GM12878 (cell line): ENCODE data around the gene MYO3B. TPM values are rescaled to one million over a fixed set of nuclear protein-coding genes. Genes with fewer than 3 reads are reported as not detected.

Source experiments
- ATAC-seq: fragments of 200-7000 bp; cut with Tn5 transposase; 3 replicates; pipeline ENCODE4 v1.9.1; 2020; ENCODE audit warnings: mild to moderate bottlenecking, moderate library complexity
- BruUV-seq: library from RNA; stranded (reverse); fragments of 400-500 nt; replicated peaks from 2 replicates; lab custom pipeline; 2021; lab: Mats Ljungman, UMichigan
- CTCF ChIA-PET: fragments of 300-600 bp; sonication (Branson Sonifier 250); formaldehyde crosslinking; extraction: SDS; loops from one replicate; lab custom pipeline; 2021; ENCODE audit warnings: inconsistent platforms; lab: Yijun Ruan, JAX
- POLR2A ChIA-PET: fragments of 350-600 bp; formaldehyde crosslinking; extraction: SDS; loops from one replicate; lab custom pipeline; 2021; ENCODE audit warnings: inconsistent platforms; lab: Charles Lee
- RAD21 ChIA-PET: fragments of 300-600 bp; sonication (Branson Sonifier 250); formaldehyde crosslinking; loops from one replicate; lab custom pipeline; 2023; ENCODE audit warnings: antibody characterized with exemption; ENCODE audit not compliant: unreplicated experiment; lab: Charles Lee
- SMC1A ChIA-PET: fragments of 300-600 bp; sonication (Branson Sonifier 250); formaldehyde crosslinking; loops from one replicate; lab custom pipeline; 2023; ENCODE audit not compliant: unreplicated experiment, uncharacterized antibody; lab: Charles Lee
- DNase-seq: peaks from one replicate; pipeline ENCODE4 v3.0.0-alpha.2; 2011; ENCODE audit warnings: low read depth, low spot score
- FAIRE-seq: peaks from 3 replicates; lab custom pipeline; 2011; peaks lifted over from hg19 to GRCh38; lab: Jason Lieb, UNC
- H2AFZ ChIP-seq: 2 replicates; pipeline ENCODE4 v1.6.0; 2011; ENCODE audit warnings: low read depth, low read length, control low read depth; ENCODE audit not compliant: control insufficient read depth
- H3K27ac ChIP-seq: 2 replicates; pipeline ENCODE4 v1.5.1; 2011; ENCODE audit warnings: control low read depth; ENCODE audit not compliant: control insufficient read depth, insufficient read depth
- H3K27me3 ChIP-seq, 2 experiments: replicated peaks in 1 of 2; 2 replicates each; pipeline versions ENCODE4 v1.6.0 to v1.6.1; 2011; ENCODE audit warnings: low read length in 1 of 2; ENCODE audit not compliant: control insufficient read depth in 2 of 2, insufficient read depth in 2 of 2
- H3K36me3 ChIP-seq, 2 experiments: 2 replicates each; pipeline ENCODE4 v1.5.1; 2011; ENCODE audit warnings: low read length in 1 of 2; ENCODE audit not compliant: control insufficient read depth in 2 of 2, insufficient read depth in 2 of 2
- H3K4me1 ChIP-seq: 2 replicates; pipeline ENCODE4 v1.6.1; 2011; ENCODE audit warnings: mild to moderate bottlenecking, low read length, moderate library complexity, mixed read lengths; ENCODE audit not compliant: control insufficient read depth, insufficient read depth
- H3K4me2 ChIP-seq: 2 replicates; pipeline ENCODE4 v1.6.0; 2011; ENCODE audit warnings: control low read depth; ENCODE audit not compliant: control insufficient read depth, insufficient read depth
- H3K4me3 ChIP-seq: fragments of 200-600 bp; sonication (generic); 2 replicates; pipeline ENCODE4 v1.5.1; 2016
- H3K79me2 ChIP-seq: 2 replicates; pipeline ENCODE4 v1.6.0; 2011; ENCODE audit warnings: low read length; ENCODE audit not compliant: control insufficient read depth, insufficient read depth
- H3K9ac ChIP-seq: 2 replicates; pipeline ENCODE4 v1.8.0; 2011; ENCODE audit warnings: low read length, control low read depth, mixed read lengths; ENCODE audit not compliant: control insufficient read depth, insufficient read depth
- H3K9me3 ChIP-seq: replicated peaks from 3 replicates; pipeline ENCODE4 v1.5.1; 2011; ENCODE audit warnings: mild to moderate bottlenecking, low read length; ENCODE audit not compliant: control insufficient read depth, insufficient read depth
- H4K20me1 ChIP-seq: 2 replicates; pipeline ENCODE4 v1.6.0; 2011; ENCODE audit not compliant: control insufficient read depth, insufficient read depth
- BCL11A ChIP-seq: IDR thresholded peaks from 2 replicates; pipeline ENCODE4 v1.6.1; 2011; ENCODE audit warnings: low read depth, low read length
- BCL3 ChIP-seq: IDR thresholded peaks from 2 replicates; pipeline ENCODE4 v1.6.1; 2011; ENCODE audit warnings: borderline replicate concordance, low read depth, mild to moderate bottlenecking, moderate library complexity, low read length; ENCODE audit not compliant: insufficient read depth, poor library complexity, severe bottlenecking
- ELK1 ChIP-seq: IDR thresholded peaks from 2 replicates; pipeline ENCODE4 v1.6.1; 2012; ENCODE audit warnings: low read depth, low read length, improper control_type of control experiment
- ETV6 ChIP-seq, 2 experiments: fragments of 450-650 bp in 1 of 2; IDR thresholded peaks in 1 of 2; conservative IDR thresholded peaks in 1 of 2; 2 replicates each; pipeline ENCODE4 v1.6.1; 2014; ENCODE audit warnings: antibody characterized with exemption in 1 of 2, borderline replicate concordance in 1 of 2, low read depth in 1 of 2, mild to moderate bottlenecking in 1 of 2, moderate library complexity in 1 of 2
- HDAC6 ChIP-seq: fragments of 200-600 bp; sonication (generic); IDR thresholded peaks from one replicate; pipeline ENCODE4 v1.8.0; 2017; ENCODE audit warnings: antibody characterized with exemption; ENCODE audit not compliant: unreplicated experiment
- IKZF2 ChIP-seq, 2 experiments: fragments of 450-650 bp; IDR thresholded peaks; 2 replicates each; pipeline ENCODE4 v1.6.1; 2017; ENCODE audit warnings: mild to moderate bottlenecking in 2 of 2, moderate library complexity in 2 of 2
- KDM1A ChIP-seq: fragments of 200-600 bp; sonication (generic); IDR thresholded peaks from 2 replicates; pipeline ENCODE4 v1.6.1; 2016; ENCODE audit warnings: borderline replicate concordance
- MXI1 ChIP-seq: fragments of 150-350 bp; IDR thresholded peaks from 2 replicates; pipeline ENCODE4 v1.6.1; 2011; ENCODE audit warnings: low read depth, mild to moderate bottlenecking, inconsistent platforms, low read length, improper control_type of control experiment
- PBX3 ChIP-seq: IDR thresholded peaks from 2 replicates; pipeline ENCODE4 v1.6.1; 2011; ENCODE audit warnings: mild to moderate bottlenecking, low read depth, low read length, moderate library complexity; ENCODE audit not compliant: insufficient replicate concordance
- POLR2AphosphoS5 ChIP-seq: IDR thresholded peaks from 2 replicates; pipeline ENCODE4 v1.6.1; 2011; ENCODE audit warnings: mild to moderate bottlenecking, low read length, inconsistent platforms
- POU2F2 ChIP-seq: IDR thresholded peaks from 3 replicates; pipeline ENCODE4 v1.6.1; 2011; ENCODE audit warnings: low read depth, mild to moderate bottlenecking, low read length, borderline replicate concordance
- RBBP5 ChIP-seq: fragments of 200-600 bp; sonication (generic); conservative IDR thresholded peaks from 2 replicates; pipeline ENCODE4 v1.6.1; 2016
- RFX5 ChIP-seq: IDR thresholded peaks from 2 replicates; pipeline ENCODE4 v1.6.1; 2011; ENCODE audit warnings: low read depth, low read length, improper control_type of control experiment
- SIX5 ChIP-seq: IDR thresholded peaks from 2 replicates; pipeline ENCODE4 v1.6.1; 2011; ENCODE audit warnings: mild to moderate bottlenecking, low read depth, low read length, moderate library complexity; ENCODE audit not compliant: severe bottlenecking
- SMC3 ChIP-seq: IDR thresholded peaks from 2 replicates; pipeline ENCODE4 v1.6.1; 2011; ENCODE audit warnings: low read length, improper control_type of control experiment, borderline replicate concordance
- SREBF1 ChIP-seq: IDR thresholded peaks from 2 replicates; pipeline ENCODE4 v1.6.1; 2012; ENCODE audit warnings: mild to moderate bottlenecking, low read length
- USF2 ChIP-seq: IDR thresholded peaks from 2 replicates; pipeline ENCODE4 v1.6.1; 2011; ENCODE audit warnings: low read depth, low read length, improper control_type of control experiment, borderline replicate concordance
- ZNF384 ChIP-seq: IDR thresholded peaks from 2 replicates; pipeline ENCODE4 v1.6.1; 2012; ENCODE audit warnings: low read depth, mild to moderate bottlenecking, low read length, improper control_type of control experiment, borderline replicate concordance
- WGBS: methylation state at CpG from one replicate; pipeline ENCODE4 v1.1.6; 2016; ENCODE audit warnings: low lambda C conversion rate; ENCODE audit not compliant: insufficient replicate concordance, insufficient coverage; ENCODE audit errors: missing lambda C conversion rate; 5-methylcytosine and 5-hydroxymethylcytosine counted together
- in situ Hi-C: fragments of 300-500 bp; cut with MboI; formaldehyde crosslinking; loops from 9 replicates; pipeline ENCODE4 v1.14.3; 2018; ENCODE audit warnings: mixed read lengths
- intact Hi-C: fragments of 100-400 bp; cut with micrococcal nuclease; formaldehyde crosslinking; loops from one replicate; pipeline ENCODE4 v1.14.2; 2022; ENCODE audit not compliant: unreplicated experiment
- polyA plus RNA-seq, 11 experiments: library from polyadenylated mRNA; depleted of rRNA in 4 of 11; unstranded in 6 of 11; stranded (reverse) in 5 of 11; fragments of >200 nt; fragmentation: Nextera tagmentation in 4 of 11; fragmentation: Illumina TruSeq in 1 of 11; extraction: Ambion mirVana in 4 of 11; extraction: Trizol in 1 of 11; gene quantifications; 1 replicate in 1 of 11; 2 replicates in 10 of 11; pipeline versions ENCODE4 v1.2.1 to v1.2.3, GENCODE V29; 2011 to 2016; ENCODE audit warnings: inconsistent platforms in 2 of 11, missing spikeins in 2 of 11, low read depth in 1 of 11
- total RNA-seq, 4 experiments: library from RNA; depleted of rRNA in 3 of 4; stranded (reverse); fragments of >200 nt in 3 of 4; fragmentation: Illumina TruSeq in 1 of 4; extraction: Trizol in 1 of 4; gene quantifications; 2 replicates each; pipeline versions ENCODE4 v1.2.1 to v1.2.3, GENCODE V29; 2013 to 2021

Gene MYO3B
- total and polyA plus RNA-seq, 10 of the 15 experiments (the other 5 are each of a cell fraction or from before 2014, with no cell fraction given), result 1.1 to 7.1 (median 2.1) TPM

GRCh38 chr2:170587117-170587516 is 409.2 kb downstream of the MYO3B start:
- no peaks in the 10 kb centered on the region for H3K4me1 ChIP-seq
- no peak for DNase-seq
- POLR2A ChIA-PET, result no interaction called here
- RAD21 ChIA-PET, result no interaction called here
- no peak overlapping the region for H3K9ac ChIP-seq
- no peaks in the 10 kb centered on the region for H3K9me3 ChIP-seq
- H2AFZ ChIP-seq, result no peak overlapping the region
- 16% methylated on average over 2 of the region's 2 CpGs for WGBS
- no peak for FAIRE-seq
- SMC1A ChIA-PET, result no interaction called here
- in situ Hi-C loops (no loop called here), intact Hi-C loops (no loop called here)
- no TSS peak for BruUV-seq
- no peak overlapping the region for H3K27ac ChIP-seq
- no peak overlapping the region for H3K4me3 ChIP-seq
- H4K20me1 ChIP-seq, result no peaks in the 10 kb centered on the region
- H3K27me3 ChIP-seq, result no peaks in the 10 kb centered on the region; a peak in 1 of 4 replicates
- no peaks in the 10 kb centered on the region for H3K36me3 ChIP-seq
- H3K4me2 ChIP-seq, result no peak overlapping the region
- CTCF ChIA-PET, result no interaction called here
- TF ChIP-seq HDAC6 (no peak), SMC3 (no peak), SIX5 (no peak), BCL3 (no peak), ELK1 (no peak), POU2F2 (no peak), ZNF384 (no peak), USF2 (no peak), IKZF2 (IDR thresholded peaks at IDR 0.05) (no peak), KDM1A (no peak), RBBP5 (no peak), POLR2AphosphoS5 (no peak), MXI1 (no peak), ETV6 (conservative IDR thresholded peaks at IDR 0.05 in 1 of 2, IDR thresholded peaks at IDR 0.05 in 1 of 2; ENCODE audit: borderline replicate concordance in 1 of 2, low read depth in 1 of 2) (no peak), PBX3 (no peak), SREBF1 (no peak), RFX5 (no peak), BCL11A (no peak)
- H3K79me2 ChIP-seq, result no peaks in the 10 kb centered on the region
- no peak for ATAC-seq
